ENCODE results near the gene RAB38.
A peak's percentile ranks its signal among the peaks of the same experiment; 100 is the strongest.

The RAB38 gene

GRCh38 chr11:88169471-88169870 is 5.8 kb downstream of the RAB38 start:
- no peak for DNase-seq

GRCh38 chr11:88167853-88168252 is 7.4 kb downstream of the RAB38 start:
- no peak for DNase-seq

- no peak for DNase-seq
Measured at GRCh38 chr11:88164806-88165585, 10.2 kb downstream of the RAB38 start.

GRCh38 chr11:88164320-88164719 is 10.9 kb downstream of the RAB38 start:
- DNase-seq: no peak

- DNase-seq: no peak
Measured at GRCh38 chr11:88158081-88158480, 17.2 kb downstream of the RAB38 start.

GRCh38 chr11:88157370-88157769 is 17.9 kb downstream of the RAB38 start:
- DNase-seq: no peak

GRCh38 chr11:88152381-88152780 is 22.9 kb downstream of the RAB38 start:
- no peak for DNase-seq

GRCh38 chr11:88151709-88152265 is 23.5 kb downstream of the RAB38 start:
- DNase-seq: no peak

- no peak for DNase-seq
Measured at GRCh38 chr11:88146106-88146505, 29.1 kb downstream of the RAB38 start.

GRCh38 chr11:88139865-88140264 is 35.4 kb downstream of the RAB38 start:
- DNase-seq: no peak

GRCh38 chr11:88131764-88132470 is 43.3 kb downstream of the RAB38 start:
- DNase-seq: no peak

GRCh38 chr11:88122956-88123355 is 52.3 kb downstream of the RAB38 start:
- DNase-seq: no peak

GRCh38 chr11:88119561-88119960 is 55.7 kb downstream of the RAB38 start:
- DNase-seq: no peak

- DNase-seq: no peak
Measured at GRCh38 chr11:88117281-88117858, 57.9 kb downstream of the RAB38 start.

- no peak for DNase-seq
Measured at GRCh38 chr11:88115828-88116755, 59.2 kb downstream of the RAB38 start.

GRCh38 chr11:88114486-88115045 is 60.7 kb downstream of the RAB38 start:
- DNase-seq: no peak

- no peak for DNase-seq
Measured at GRCh38 chr11:88106666-88107065, 68.6 kb downstream of the RAB38 start.

GRCh38 chr11:88105951-88106350 is 69.3 kb downstream of the RAB38 start:
- DNase-seq: no peak

- no peak for DNase-seq
Measured at GRCh38 chr11:88105526-88105925, 69.7 kb downstream of the RAB38 start.

GRCh38 chr11:88104408-88104807 is 70.8 kb downstream of the RAB38 start:
- no peak for DNase-seq

- DNase-seq: peak; percentile 75
Measured at GRCh38 chr11:88103337-88104206, 71.7 kb downstream of the RAB38 start.
